SK-N-SH (cell line): ENCODE results near the gene FOXP1. TPM values are rescaled to one million over a fixed set of nuclear protein-coding genes. Genes with fewer than 3 reads are reported as not detected.

Experiments
- CTCF ChIA-PET: fragments of 300-600, 350-600 bp; formaldehyde crosslinking; extraction: SDS; loops from one replicate; lab custom pipeline; 2021; lab: Yijun Ruan, JAX
- POLR2A ChIA-PET: fragments of 350-600 bp; sonication (Branson Sonifier 250); formaldehyde crosslinking; extraction: SDS; loops from one replicate; lab custom pipeline; 2020; ENCODE audit warnings: antibody characterized with exemption, inconsistent platforms; lab: Yijun Ruan, JAX
- DNase-seq: peaks from one replicate; pipeline ENCODE4 v3.0.0; 2012
- H2AFZ ChIP-seq: fragments of 200-600 bp; sonication (generic); 2 replicates; pipeline ENCODE4 v1.8.1; 2016; ENCODE audit warnings: antibody characterized with exemption, mild to moderate bottlenecking, low read depth
- H3F3A ChIP-seq: fragments of 200-600 bp; sonication (generic); replicated peaks from 2 replicates; pipeline ENCODE3; 2016; ENCODE audit warnings: antibody characterized with exemption, mild to moderate bottlenecking; ENCODE audit not compliant: insufficient read depth
- H3K27ac ChIP-seq, 2 experiments: fragments of 200-500 bp in 1 of 2; fragments of 200-600 bp in 1 of 2; sonication (Bioruptor generic) in 1 of 2; sonication (generic), shearing (Covaris generic) in 1 of 2; 2 replicates each; pipeline versions ENCODE4 v1.5.1 to v1.6.1; 2014 to 2016; ENCODE audit warnings: low read depth in 2 of 2, inconsistent platforms in 1 of 2, low read length in 1 of 2, mild to moderate bottlenecking in 1 of 2, mixed read lengths in 1 of 2
- H3K27me3 ChIP-seq: fragments of 200-600 bp; sonication (generic), shearing (Covaris generic); 2 replicates; pipeline ENCODE4 v1.6.1; 2016; ENCODE audit warnings: mixed run types; ENCODE audit not compliant: insufficient read depth
- H3K36me3 ChIP-seq, 2 experiments: fragments of 200-500 bp in 1 of 2; fragments of 200-600 bp in 1 of 2; sonication (Bioruptor generic) in 1 of 2; sonication (generic) in 1 of 2; replicated peaks in 1 of 2; 2 replicates each; pipeline versions ENCODE3 to v1.5.1; 2014 to 2016; ENCODE audit warnings: low read length in 1 of 2, mild to moderate bottlenecking in 1 of 2; ENCODE audit not compliant: insufficient read depth in 2 of 2, control insufficient read depth in 1 of 2
- H3K4me1 ChIP-seq, 2 experiments: fragments of 200-500 bp in 1 of 2; fragments of 200-600 bp in 1 of 2; sonication (Bioruptor generic) in 1 of 2; sonication (generic), shearing (Covaris generic) in 1 of 2; 2 replicates each; pipeline versions ENCODE4 v1.5.1 to v1.6.1; 2014 to 2016; ENCODE audit warnings: low read depth in 1 of 2, low read length in 1 of 2, mixed run types in 1 of 2; ENCODE audit not compliant: insufficient read depth in 2 of 2, control insufficient read depth in 1 of 2
- H3K4me2 ChIP-seq: fragments of 200-600 bp; sonication (generic), shearing (Covaris generic); 2 replicates; pipeline ENCODE4 v1.6.1; 2017; ENCODE audit warnings: mixed run types
- H3K4me3 ChIP-seq, 2 experiments: fragments of 200-500 bp in 1 of 2; fragments of 200-600 bp in 1 of 2; sonication (Bioruptor generic) in 1 of 2; sonication (generic), shearing (Covaris generic) in 1 of 2; 2 replicates each; pipeline versions ENCODE4 v1.5.1 to v1.8.1; 2014 to 2016; ENCODE audit warnings: low read depth in 2 of 2, inconsistent platforms in 1 of 2, low read length in 1 of 2, mild to moderate bottlenecking in 1 of 2, mixed read lengths in 1 of 2, moderate library complexity in 1 of 2
- H3K79me2 ChIP-seq: fragments of 200-600 bp; sonication (generic); 2 replicates; pipeline ENCODE4 v1.8.1; 2017; ENCODE audit warnings: mild to moderate bottlenecking; ENCODE audit not compliant: insufficient read depth
- H3K9ac ChIP-seq: fragments of 200-600 bp; sonication (generic); 2 replicates; pipeline ENCODE4 v1.6.1; 2017; ENCODE audit warnings: mixed run types
- H3K9me2 ChIP-seq: fragments of 200-600 bp; sonication (generic); 2 replicates; pipeline ENCODE4 v1.6.1; 2017; ENCODE audit warnings: mixed run types
- H3K9me3 ChIP-seq: fragments of 200-600 bp; sonication (generic); 2 replicates; pipeline ENCODE4 v1.6.1; 2017; ENCODE audit warnings: mixed run types, mild to moderate bottlenecking, moderate library complexity
- H4K20me1 ChIP-seq: fragments of 200-600 bp; sonication (generic); 2 replicates; pipeline ENCODE4 v1.6.1; 2017; ENCODE audit warnings: mild to moderate bottlenecking, mixed run types; ENCODE audit not compliant: insufficient read depth
- EP300 ChIP-seq, 2 experiments: IDR thresholded peaks; 2 replicates each; pipeline versions ENCODE4 v1.4.0 to v1.6.1; 2012; ENCODE audit warnings: borderline replicate concordance in 1 of 2, low read depth in 1 of 2, low read length in 1 of 2
- FOXJ3 ChIP-seq: sonication (generic); formaldehyde crosslinking; IDR thresholded peaks from 2 replicates; pipeline ENCODE4 v1.5.1; 2020; ENCODE audit warnings: mild to moderate bottlenecking, missing genetic modification reagents
- JUND ChIP-seq: IDR thresholded peaks from 2 replicates; pipeline ENCODE4 v1.4.0; 2012
- MAX ChIP-seq: IDR thresholded peaks from 2 replicates; pipeline ENCODE4 v1.4.0; 2012; ENCODE audit warnings: low read depth
- PBX3 ChIP-seq: IDR thresholded peaks from 2 replicates; pipeline ENCODE4; 2012
- RCOR1 ChIP-seq: fragments of 150-350 bp; IDR thresholded peaks from 2 replicates; pipeline ENCODE4 v1.6.1; 2017; ENCODE audit warnings: antibody characterized with exemption, low read length
- REST ChIP-seq: IDR thresholded peaks from 2 replicates; pipeline ENCODE4 v1.6.1; 2012; ENCODE audit warnings: mild to moderate bottlenecking, low read depth, low read length, moderate library complexity
- RFX5 ChIP-seq: IDR thresholded peaks from 2 replicates; pipeline ENCODE4 v1.6.1; 2012; ENCODE audit warnings: mild to moderate bottlenecking, improper control_type of control experiment, low read length
- RXRA ChIP-seq: IDR thresholded peaks from 2 replicates; pipeline ENCODE4 v1.4.0; 2012; ENCODE audit warnings: low read depth, mild to moderate bottlenecking, borderline replicate concordance
- SIN3A ChIP-seq: IDR thresholded peaks from 2 replicates; pipeline ENCODE4 v1.6.1; 2012; ENCODE audit warnings: low read depth, mild to moderate bottlenecking, low read length, moderate library complexity, borderline replicate concordance
- SMC3 ChIP-seq: IDR thresholded peaks from 2 replicates; pipeline ENCODE4 v1.6.1; 2012; ENCODE audit warnings: low read depth, low read length, improper control_type of control experiment
- TCF12 ChIP-seq: IDR thresholded peaks from 2 replicates; pipeline ENCODE4 v1.4.0; 2012
- TEAD4 ChIP-seq: IDR thresholded peaks from 2 replicates; pipeline ENCODE4 v1.4.0; 2012; ENCODE audit warnings: mild to moderate bottlenecking, borderline replicate concordance; ENCODE audit not compliant: insufficient read depth
- USF1 ChIP-seq: IDR thresholded peaks from 2 replicates; pipeline ENCODE4 v1.4.0; 2012; ENCODE audit warnings: low read depth, borderline replicate concordance
- USF2 ChIP-seq: fragments of 150-350 bp; IDR thresholded peaks from 2 replicates; pipeline ENCODE4 v1.6.1; 2017; ENCODE audit warnings: antibody characterized with exemption, low read length, low read depth, borderline replicate concordance
- YY1 ChIP-seq: IDR thresholded peaks from 2 replicates; pipeline ENCODE4 v1.4.0; 2012; ENCODE audit warnings: low read depth, mild to moderate bottlenecking
- WGBS: methylation state at CpG from one replicate; pipeline ENCODE4 v1.1.6; 2017; ENCODE audit warnings: low lambda C conversion rate; 5-methylcytosine and 5-hydroxymethylcytosine counted together
- polyA plus RNA-seq, 3 experiments: library from polyadenylated mRNA; depleted of rRNA; stranded (reverse); fragments of >200 nt; gene quantifications; 2 replicates each; pipeline ENCODE4 v1.2.3, GENCODE V29; 2012

Gene FOXP1
- polyA plus RNA-seq, 1 of the 3 experiments (the other 2 are of a cell fraction), result 8.8 TPM

GRCh38 chr3:71042759-71043158, 540.8 kb downstream of the FOXP1 start:
- POLR2A ChIA-PET, result no interaction called here
- Histone ChIP-seq H3F3A (peaks cover 23% of the 10 kb centered on the region), H3K27me3 (no peaks in the 10 kb centered on the region), H3K9me3 (no peaks in the 10 kb centered on the region), H3K36me3 (peaks cover 52 to 89% of the 10 kb centered on the region in 2 experiments), H3K79me2 (peaks cover 100% of the 10 kb centered on the region), H3K4me2 (no peak overlapping the region), H3K4me1 (peaks cover 0 to 21% of the 10 kb centered on the region in 2 experiments; a peak in 2 of 4 replicates), H3K9me2 (no peaks in the 10 kb centered on the region), H3K4me3 (no peak overlapping the region), H4K20me1 (no peaks in the 10 kb centered on the region), H3K27ac (peak overlapping the region in 1 of 2 experiments; percentile 16; a peak in 2 of 4 replicates)
- WGBS, result 88% methylated on average over 9 of the region's 9 CpGs
- no peak for DNase-seq
- CTCF ChIA-PET, result no interaction called here
- TF ChIP-seq USF1, result no peak
- no peak for TF ChIP-seq SMC3
- no peak for TF ChIP-seq FOXJ3 (CRISPR knock-in tag)
- TF ChIP-seq RXRA, result no peak
- no peak for TF ChIP-seq USF2
- no peak for TF ChIP-seq TCF12
- TF ChIP-seq MAX, result no peak
- no peak for TF ChIP-seq RCOR1
- TF ChIP-seq YY1, result no peak
- TF ChIP-seq JUND, result no peak
- TF ChIP-seq RFX5, result no peak
- no peak for TF ChIP-seq EP300 (IDR thresholded peaks at IDR 0.05; ENCODE audit: borderline replicate concordance in 1 of 2, low read depth in 1 of 2, low read length in 1 of 2)
- no peak for TF ChIP-seq REST
- no peak for TF ChIP-seq TEAD4
- TF ChIP-seq PBX3, result no peak
- no peak for TF ChIP-seq SIN3A
- TF ChIP-seq, all 33 proteins: peak for 0
- H2AFZ ChIP-seq, result no peak overlapping the region
- H3K9ac ChIP-seq, result no peak overlapping the region
